Lung (tissue), 12 donors: ENCODE results near the gene MYCN. TPM values are rescaled to one million over a fixed set of nuclear protein-coding genes. Genes with fewer than 3 reads are reported as not detected.

ENCODE experiments used
- ATAC-seq: fragments of 200-7000 bp; cut with Tn5 transposase; one replicate; pipeline ENCODE4 v1.9.1; 2020; ENCODE audit warnings: moderate number of reproducible peaks; ENCODE audit not compliant: insufficient read depth, low FRiP score
- DNase-seq, 3 donors: peaks; one replicate each; pipeline ENCODE4 v3.0.0-alpha.2; 2013 to 2017
- H3K27ac ChIP-seq, 2 donors: one replicate each; pipeline ENCODE4 v1.5.1; 2013; ENCODE audit warnings: mild to moderate bottlenecking in 2 of 2, moderate library complexity in 2 of 2, control low read depth in 1 of 2, inconsistent platforms in 1 of 2, low read depth in 1 of 2, low read length in 1 of 2
- H3K27me3 ChIP-seq, 3 donors: one replicate each; pipeline ENCODE4 v1.5.1; 2013; ENCODE audit warnings: low read length in 2 of 3; ENCODE audit not compliant: control insufficient read depth in 3 of 3, insufficient read depth in 3 of 3
- H3K36me3 ChIP-seq, 4 donors: one replicate each; pipeline ENCODE4 v1.5.1; 2013; ENCODE audit warnings: low read length in 4 of 4, mild to moderate bottlenecking in 1 of 4, moderate library complexity in 1 of 4; ENCODE audit not compliant: control insufficient read depth in 4 of 4, insufficient read depth in 4 of 4
- H3K4me1 ChIP-seq, 5 donors: one replicate each; pipeline ENCODE4 v1.5.1; 2013; ENCODE audit warnings: low read length in 5 of 5, mild to moderate bottlenecking in 2 of 5, moderate library complexity in 1 of 5; ENCODE audit not compliant: control insufficient read depth in 5 of 5, insufficient read depth in 5 of 5
- H3K4me3 ChIP-seq: one replicate; pipeline ENCODE4 v1.5.1; 2013; ENCODE audit warnings: mild to moderate bottlenecking, control low read depth, moderate library complexity
- H3K9ac ChIP-seq, 2 donors: one replicate each; pipeline ENCODE4 v1.5.1; 2013; ENCODE audit warnings: low read length in 2 of 2, control low read depth in 1 of 2; ENCODE audit not compliant: insufficient read depth in 1 of 2
- H3K9me3 ChIP-seq, 4 donors: one replicate each; pipeline ENCODE4 v1.5.1; 2013; ENCODE audit warnings: low read length in 3 of 4, mild to moderate bottlenecking in 1 of 4, moderate library complexity in 1 of 4; ENCODE audit not compliant: control insufficient read depth in 4 of 4, insufficient read depth in 3 of 4
- WGBS, 2 donors: extraction: QIAGEN DNeasy Blood & Tissue Kit; methylation state at CpG; one replicate each; pipeline ENCODE4 v1.1.7; 2013; 5-methylcytosine and 5-hydroxymethylcytosine counted together
- polyA plus RNA-seq, 2 donors: library from polyadenylated mRNA; stranded (reverse); fragments of 200-250 nt; gene quantifications; one replicate each; pipeline ENCODE4 v1.2.1, GENCODE V29; 2013
- total RNA-seq, 2 donors: library from RNA; depleted of rRNA in 1 of 2; stranded (reverse); fragments of >200 nt in 1 of 2; gene quantifications; one replicate each; pipeline ENCODE4 v1.2.1, GENCODE V29; 2014 to 2021
- TF ChIP-seq, protein P1 (sequence below): IDR thresholded peaks from 2 replicates; pipeline ENCODE4 v1.5.1; 2012; ENCODE audit warnings: mild to moderate bottlenecking; ENCODE audit errors: control extremely low read depth, extremely low read depth
- donor health status: control.
- donor health status: control.
- donor health status: Bipolar disorder and iron deficiency.
- donor health status: healthy.
- donor health status: DM: yes; HTN: yes; CAD: no.

MYCN gene
- total and polyA plus RNA-seq, 4 donors: 0.16 to 5.2 (median 0.36) TPM

DNA sequence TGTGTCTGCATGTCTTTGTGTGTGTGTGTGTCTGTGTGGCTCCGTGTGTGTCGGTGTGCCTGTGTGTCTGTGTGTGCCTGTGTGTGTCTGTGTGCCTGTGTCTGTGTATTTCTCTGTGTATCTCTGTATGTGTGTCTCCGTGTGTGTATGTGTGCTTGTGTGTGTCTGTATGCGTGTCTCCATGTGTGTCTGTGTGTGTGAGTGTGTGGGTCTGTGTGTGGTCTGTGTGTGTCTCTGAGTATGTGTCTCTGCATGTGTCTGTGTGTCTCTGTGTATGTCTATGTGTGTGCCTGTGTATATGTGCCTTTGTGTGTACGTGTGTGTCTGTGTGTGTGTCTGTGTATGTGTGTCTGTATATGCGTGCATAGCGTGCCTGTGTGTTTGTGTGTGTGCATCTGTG is 45.2 kb downstream of the MYCN start:
- H3K27ac ChIP-seq: no peak overlapping the region
- H3K4me1 ChIP-seq: peaks cover 0 to 42% (median 9%) of the 10 kb centered on the region in 5 donors
- no peaks in the 10 kb centered on the region for H3K36me3 ChIP-seq
- H3K4me3 ChIP-seq: no peak overlapping the region
- TF ChIP-seq, protein P1, sequence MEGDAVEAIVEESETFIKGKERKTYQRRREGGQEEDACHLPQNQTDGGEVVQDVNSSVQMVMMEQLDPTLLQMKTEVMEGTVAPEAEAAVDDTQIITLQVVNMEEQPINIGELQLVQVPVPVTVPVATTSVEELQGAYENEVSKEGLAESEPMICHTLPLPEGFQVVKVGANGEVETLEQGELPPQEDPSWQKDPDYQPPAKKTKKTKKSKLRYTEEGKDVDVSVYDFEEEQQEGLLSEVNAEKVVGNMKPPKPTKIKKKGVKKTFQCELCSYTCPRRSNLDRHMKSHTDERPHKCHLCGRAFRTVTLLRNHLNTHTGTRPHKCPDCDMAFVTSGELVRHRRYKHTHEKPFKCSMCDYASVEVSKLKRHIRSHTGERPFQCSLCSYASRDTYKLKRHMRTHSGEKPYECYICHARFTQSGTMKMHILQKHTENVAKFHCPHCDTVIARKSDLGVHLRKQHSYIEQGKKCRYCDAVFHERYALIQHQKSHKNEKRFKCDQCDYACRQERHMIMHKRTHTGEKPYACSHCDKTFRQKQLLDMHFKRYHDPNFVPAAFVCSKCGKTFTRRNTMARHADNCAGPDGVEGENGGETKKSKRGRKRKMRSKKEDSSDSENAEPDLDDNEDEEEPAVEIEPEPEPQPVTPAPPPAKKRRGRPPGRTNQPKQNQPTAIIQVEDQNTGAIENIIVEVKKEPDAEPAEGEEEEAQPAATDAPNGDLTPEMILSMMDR: no peak
- peaks cover 0 to 7% (median 0%) of the 10 kb centered on the region in 4 donors for H3K9me3 ChIP-seq
- H3K9ac ChIP-seq: peak overlapping the region in 1 of 2 donors; percentile 17
- 96 to 97% methylated on average over 7 of the region's 7 CpGs for WGBS, 2 donors
- ATAC-seq (no peak), DNase-seq (no peak)
- H3K27me3 ChIP-seq: no peaks in the 10 kb centered on the region

DNA sequence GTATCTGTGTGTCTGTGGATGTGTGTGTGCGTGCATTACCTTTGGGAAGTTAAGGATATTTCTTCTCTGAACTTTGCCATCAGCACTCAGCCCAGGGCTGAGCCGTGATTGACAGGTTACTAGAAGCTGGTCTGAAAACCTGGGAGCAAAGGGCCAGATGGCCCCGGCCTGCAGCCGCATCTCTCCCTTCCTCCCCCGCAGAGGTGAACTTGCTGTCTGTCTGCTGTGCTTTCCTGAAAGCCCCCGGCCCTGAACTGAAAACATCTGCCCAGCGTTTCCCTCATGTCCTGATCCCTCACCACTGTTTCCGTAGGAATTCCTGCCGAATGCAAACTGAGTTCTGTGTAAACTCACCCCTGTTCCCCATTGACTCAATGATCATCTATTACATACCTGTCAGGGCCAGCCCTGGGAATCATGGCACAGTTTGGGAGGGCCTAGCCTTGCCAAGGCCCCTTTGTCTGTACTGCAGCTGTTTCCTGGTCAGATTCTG is 45.8 kb downstream of the MYCN start:
- Histone ChIP-seq H3K27me3 (no peaks in the 10 kb centered on the region), H3K36me3 (no peaks in the 10 kb centered on the region), H3K4me3 (no peak overlapping the region), H3K9ac (no peak overlapping the region), H3K27ac (no peak overlapping the region), H3K4me1 (peaks cover 0 to 42% (median 9%) of the 10 kb centered on the region in 5 donors), H3K9me3 (peaks cover 0 to 7% (median 0%) of the 10 kb centered on the region in 4 donors)
- TF ChIP-seq, protein P1: no peak
- ATAC-seq (no peak), DNase-seq (peak in 2 of 3 donors; percentile 34 to 46)
- 73 to 85% methylated on average over 9 of the region's 9 CpGs for WGBS, 2 donors

DNA sequence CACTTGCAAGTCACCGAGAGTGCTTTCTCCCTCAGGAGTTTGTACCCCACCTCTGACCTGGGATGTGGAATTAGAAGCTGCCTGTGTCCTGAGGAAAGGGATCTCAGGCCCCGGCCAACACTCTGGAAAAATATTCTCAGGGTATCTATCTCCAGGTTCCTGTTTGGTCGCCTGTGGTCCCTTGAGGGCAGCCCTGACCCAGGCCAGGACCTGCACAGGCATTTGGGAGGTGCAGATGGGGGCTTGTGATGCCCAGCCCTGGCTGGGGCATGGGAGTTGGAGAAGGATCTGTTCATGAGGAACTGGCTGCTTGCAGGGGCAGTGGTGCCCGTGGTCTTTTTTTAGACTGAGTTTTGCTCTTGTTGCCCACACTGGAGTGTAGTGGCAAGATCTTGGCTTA is 46.3 kb downstream of the MYCN start:
- Histone ChIP-seq H3K4me1 (peaks cover 0 to 42% (median 9%) of the 10 kb centered on the region in 5 donors), H3K27ac (no peak overlapping the region), H3K4me3 (no peak overlapping the region), H3K9me3 (peaks cover 0 to 7% (median 0%) of the 10 kb centered on the region in 4 donors), H3K27me3 (no peaks in the 10 kb centered on the region), H3K9ac (no peak overlapping the region), H3K36me3 (no peaks in the 10 kb centered on the region)
- ATAC-seq (no peak), DNase-seq (no peak)
- 84 to 86% methylated on average over 4 of the region's 4 CpGs for WGBS, 2 donors
- TF ChIP-seq, protein P1: no peak

DNA sequence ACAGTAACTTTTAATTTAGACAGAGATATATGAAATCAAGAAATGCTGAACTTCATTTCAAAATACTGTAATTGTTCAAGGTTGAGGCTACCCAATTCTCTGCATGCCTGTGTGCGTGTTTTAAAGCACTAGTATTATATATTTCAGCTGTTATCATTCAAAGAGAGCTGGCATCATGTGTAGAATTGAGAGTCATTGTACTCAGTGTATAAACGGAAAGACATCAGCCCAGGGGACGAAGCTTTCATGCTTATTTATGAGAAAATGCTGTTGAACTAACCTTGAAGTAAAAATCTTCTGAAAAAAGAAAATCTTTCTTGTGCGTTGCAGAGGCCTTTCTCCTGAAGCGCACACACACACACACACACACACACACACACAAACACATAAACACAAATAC is 48.4 kb downstream of the MYCN start:
- no peaks in the 10 kb centered on the region for H3K36me3 ChIP-seq
- TF ChIP-seq, protein P1: no peak
- no peaks in the 10 kb centered on the region for H3K27me3 ChIP-seq
- WGBS, 2 donors: 81 to 87% methylated on average over 5 of the region's 5 CpGs
- H3K4me3 ChIP-seq: no peak overlapping the region
- ATAC-seq (no peak), DNase-seq (no peak)
- H3K4me1 ChIP-seq: peaks cover 0 to 34% (median 5%) of the 10 kb centered on the region in 5 donors
- H3K27ac ChIP-seq: no peak overlapping the region
- no peak overlapping the region for H3K9ac ChIP-seq
- H3K9me3 ChIP-seq: peaks cover 0 to 7% (median 0%) of the 10 kb centered on the region in 4 donors
